ENCODE results near the gene DDX17.

The DDX17 gene

GRCh38 chr22:38491707-38492348 is 14.3 kb downstream of the DDX17 start:
- Histone ChIP-seq H3K36me3 (ENCODE audit: control insufficient read depth, insufficient read depth, low read length) (peaks cover 81% of the 10 kb centered on the region), H3K4me3 (ENCODE audit: insufficient read depth, low read depth, low read length) (no peak overlapping the region), H3K27me3 (ENCODE audit: control insufficient read depth, insufficient read depth, low read length, poor library complexity, severe bottlenecking) (no peaks in the 10 kb centered on the region), H3K4me1 (ENCODE audit: control insufficient read depth, insufficient read depth, low read length) (no peaks in the 10 kb centered on the region), H3K27ac (ENCODE audit: insufficient read depth, low read depth, low read length, poor library complexity, severe bottlenecking) (no peak overlapping the region), H3K9me3 (ENCODE audit: control insufficient read depth, low read length) (no peaks in the 10 kb centered on the region)
- 90 to 95% methylated on average over 4 of the region's 5 CpGs for WGBS, 2 experiments

DNA sequence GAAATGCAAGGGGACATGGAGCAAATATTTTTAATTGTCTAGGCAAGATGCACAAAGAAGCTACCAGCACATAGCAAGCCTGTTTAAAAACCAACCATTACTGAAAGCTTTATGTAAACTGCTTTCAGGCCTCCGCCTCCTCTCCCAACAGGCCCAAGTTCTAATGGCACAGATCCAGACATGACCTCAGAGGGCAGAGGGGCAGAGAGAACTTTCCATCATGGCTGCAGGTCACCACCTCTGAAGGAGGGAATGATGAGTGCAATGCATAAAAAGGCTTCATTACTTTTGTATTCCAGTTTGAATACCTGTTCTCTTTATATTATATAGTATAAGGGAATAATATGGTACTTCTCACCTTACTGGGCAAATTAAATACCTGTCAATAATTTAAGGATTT is 15.2 kb downstream of the DDX17 start:
- Histone ChIP-seq H3K4me1 (ENCODE audit: control insufficient read depth, insufficient read depth, low read length) (no peaks in the 10 kb centered on the region), H3K9me3 (ENCODE audit: control insufficient read depth, low read length) (no peaks in the 10 kb centered on the region), H3K27ac (ENCODE audit: insufficient read depth, low read depth, low read length, poor library complexity, severe bottlenecking) (no peak overlapping the region), H3K4me3 (ENCODE audit: insufficient read depth, low read depth, low read length) (no peak overlapping the region), H3K36me3 (ENCODE audit: control insufficient read depth, insufficient read depth, low read length) (peaks cover 81% of the 10 kb centered on the region), H3K27me3 (ENCODE audit: control insufficient read depth, insufficient read depth, low read length, poor library complexity, severe bottlenecking) (no peaks in the 10 kb centered on the region)
- WGBS, 2 experiments: 94 to 97% methylated on average over 1 of the region's 1 CpG

- H3K36me3 ChIP-seq (ENCODE audit: control insufficient read depth, insufficient read depth, low read length): peaks cover 80% of the 10 kb centered on the region
These were observed 15.6 kb downstream of the DDX17 start for GRCh38 chr22:38490475-38490874.

DNA sequence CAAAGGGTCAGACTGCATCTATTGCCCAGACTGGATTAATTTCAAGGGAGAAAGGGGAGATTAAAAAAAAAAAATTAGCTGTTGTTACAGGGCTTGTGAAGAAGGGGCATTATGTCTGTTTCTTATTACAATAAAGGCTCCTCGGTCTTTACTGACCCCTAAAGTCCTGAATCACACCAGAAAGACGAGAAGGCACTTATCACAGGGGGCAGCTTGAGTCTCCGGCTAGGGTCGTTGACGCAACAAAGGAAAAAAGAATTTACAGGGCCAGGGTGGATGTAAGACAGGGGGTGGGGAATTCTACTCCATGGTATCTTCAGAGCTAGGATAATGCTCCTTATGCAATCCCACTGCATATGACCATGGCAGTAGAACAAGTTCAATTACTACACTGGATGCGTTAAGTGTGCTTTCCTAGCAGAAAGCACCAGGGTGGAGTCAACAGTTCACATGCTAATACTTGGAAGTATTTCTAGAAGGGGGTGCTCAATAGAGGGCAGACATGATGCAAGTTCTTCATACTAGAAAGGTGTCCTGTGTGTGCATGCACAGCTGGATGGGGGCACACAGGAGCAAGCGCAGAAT is 16.5 kb downstream of the DDX17 start:
- H3K4me1 ChIP-seq (ENCODE audit: control insufficient read depth, insufficient read depth, low read length): no peaks in the 10 kb centered on the region
- peaks cover 74% of the 10 kb centered on the region for H3K36me3 ChIP-seq (ENCODE audit: control insufficient read depth, insufficient read depth, low read length)
- no peak overlapping the region for H3K4me3 ChIP-seq (ENCODE audit: insufficient read depth, low read depth, low read length)
- no peaks in the 10 kb centered on the region for H3K9me3 ChIP-seq (ENCODE audit: control insufficient read depth, low read length)
- H3K27ac ChIP-seq (ENCODE audit: insufficient read depth, low read depth, low read length, poor library complexity, severe bottlenecking): peak overlapping the region; percentile 21
- 85 to 92% methylated on average over 7 of the region's 7 CpGs for whole genome bisulfite sequencing, 2 experiments
- no peaks in the 10 kb centered on the region for H3K27me3 ChIP-seq (ENCODE audit: control insufficient read depth, insufficient read depth, low read length, poor library complexity, severe bottlenecking)

More at GRCh38 chr22:38490475-38490874, 15.6 kb downstream of the DDX17 start:
- no peaks in the 10 kb centered on the region for H3K4me1 ChIP-seq (ENCODE audit: control insufficient read depth, insufficient read depth, low read length)
- WGBS, 2 experiments: 88 to 93% methylated on average over 2 of the region's 2 CpGs
- H3K27ac ChIP-seq (ENCODE audit: insufficient read depth, low read depth, low read length, poor library complexity, severe bottlenecking): no peak overlapping the region
- H3K4me3 ChIP-seq (ENCODE audit: insufficient read depth, low read depth, low read length): no peak overlapping the region
- H3K9me3 ChIP-seq (ENCODE audit: control insufficient read depth, low read length): no peaks in the 10 kb centered on the region
- H3K27me3 ChIP-seq (ENCODE audit: control insufficient read depth, insufficient read depth, low read length, poor library complexity, severe bottlenecking): no peaks in the 10 kb centered on the region

- Histone ChIP-seq H3K4me1 (ENCODE audit: control insufficient read depth, insufficient read depth, low read length) (no peaks in the 10 kb centered on the region), H3K27ac (ENCODE audit: insufficient read depth, low read depth, low read length, poor library complexity, severe bottlenecking) (no peak overlapping the region), H3K27me3 (ENCODE audit: control insufficient read depth, insufficient read depth, low read length, poor library complexity, severe bottlenecking) (no peaks in the 10 kb centered on the region), H3K9me3 (ENCODE audit: control insufficient read depth, low read length) (no peaks in the 10 kb centered on the region), H3K4me3 (ENCODE audit: insufficient read depth, low read depth, low read length) (no peak overlapping the region), H3K36me3 (ENCODE audit: control insufficient read depth, insufficient read depth, low read length) (peaks cover 74% of the 10 kb centered on the region)
- 95% methylated on average over 16 to 17 of the region's 17 CpGs for WGBS, 2 experiments
These were observed 17.0 kb downstream of the DDX17 start for GRCh38 chr22:38489142-38489541.

- Histone ChIP-seq H3K27ac (ENCODE audit: insufficient read depth, low read depth, low read length, poor library complexity, severe bottlenecking) (no peak overlapping the region), H3K27me3 (ENCODE audit: control insufficient read depth, insufficient read depth, low read length, poor library complexity, severe bottlenecking) (no peaks in the 10 kb centered on the region), H3K4me3 (ENCODE audit: insufficient read depth, low read depth, low read length) (no peak overlapping the region), H3K36me3 (ENCODE audit: control insufficient read depth, insufficient read depth, low read length) (peaks cover 76% of the 10 kb centered on the region), H3K4me1 (ENCODE audit: control insufficient read depth, insufficient read depth, low read length) (no peaks in the 10 kb centered on the region), H3K9me3 (ENCODE audit: control insufficient read depth, low read length) (no peaks in the 10 kb centered on the region)
- 96 to 97% methylated on average over 6 of the region's 6 CpGs for WGBS, 2 experiments
These were observed 18.2 kb downstream of the DDX17 start for GRCh38 chr22:38487946-38488345.

DNA sequence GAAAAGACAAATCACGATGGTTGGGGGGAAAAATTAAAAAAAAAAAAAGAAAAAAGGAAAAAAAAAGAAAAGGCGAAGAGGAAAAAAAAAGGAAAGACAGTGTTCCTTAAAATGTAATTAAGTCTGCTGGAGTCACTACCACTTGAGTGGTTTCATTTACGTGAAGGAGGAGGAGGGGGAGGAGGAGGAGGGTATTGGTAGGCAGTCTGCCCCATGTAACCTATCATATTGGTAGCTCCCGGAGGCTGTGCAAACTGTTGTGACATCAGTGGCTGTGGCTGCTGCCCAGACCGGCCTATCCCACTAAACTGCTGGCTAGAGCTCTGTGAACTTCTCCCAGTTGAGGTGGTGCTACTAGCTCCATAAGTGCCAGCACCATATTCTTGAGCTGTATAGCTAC is 20.3 kb downstream of the DDX17 start:
- peaks cover 80% of the 10 kb centered on the region for H3K36me3 ChIP-seq (ENCODE audit: control insufficient read depth, insufficient read depth, low read length)
- WGBS, 2 experiments: 93 to 96% methylated on average over 5 of the region's 5 CpGs
- H3K9me3 ChIP-seq (ENCODE audit: control insufficient read depth, low read length): no peaks in the 10 kb centered on the region
- no peak overlapping the region for H3K27ac ChIP-seq (ENCODE audit: insufficient read depth, low read depth, low read length, poor library complexity, severe bottlenecking)
- no peaks in the 10 kb centered on the region for H3K27me3 ChIP-seq (ENCODE audit: control insufficient read depth, insufficient read depth, low read length, poor library complexity, severe bottlenecking)
- no peaks in the 10 kb centered on the region for H3K4me1 ChIP-seq (ENCODE audit: control insufficient read depth, insufficient read depth, low read length)
- H3K4me3 ChIP-seq (ENCODE audit: insufficient read depth, low read depth, low read length): no peak overlapping the region

GRCh38 chr22:38484244-38484643 is 21.9 kb downstream of the DDX17 start:
- no peak overlapping the region for H3K4me3 ChIP-seq (ENCODE audit: insufficient read depth, low read depth, low read length)
- H3K9me3 ChIP-seq (ENCODE audit: control insufficient read depth, low read length): no peaks in the 10 kb centered on the region
- H3K27ac ChIP-seq (ENCODE audit: insufficient read depth, low read depth, low read length, poor library complexity, severe bottlenecking): no peak overlapping the region
- 100% methylated on average over 1 of the region's 1 CpG for WGBS, 2 experiments
- H3K36me3 ChIP-seq (ENCODE audit: control insufficient read depth, insufficient read depth, low read length): peaks cover 64% of the 10 kb centered on the region
- no peaks in the 10 kb centered on the region for H3K27me3 ChIP-seq (ENCODE audit: control insufficient read depth, insufficient read depth, low read length, poor library complexity, severe bottlenecking)
- no peaks in the 10 kb centered on the region for H3K4me1 ChIP-seq (ENCODE audit: control insufficient read depth, insufficient read depth, low read length)

DNA sequence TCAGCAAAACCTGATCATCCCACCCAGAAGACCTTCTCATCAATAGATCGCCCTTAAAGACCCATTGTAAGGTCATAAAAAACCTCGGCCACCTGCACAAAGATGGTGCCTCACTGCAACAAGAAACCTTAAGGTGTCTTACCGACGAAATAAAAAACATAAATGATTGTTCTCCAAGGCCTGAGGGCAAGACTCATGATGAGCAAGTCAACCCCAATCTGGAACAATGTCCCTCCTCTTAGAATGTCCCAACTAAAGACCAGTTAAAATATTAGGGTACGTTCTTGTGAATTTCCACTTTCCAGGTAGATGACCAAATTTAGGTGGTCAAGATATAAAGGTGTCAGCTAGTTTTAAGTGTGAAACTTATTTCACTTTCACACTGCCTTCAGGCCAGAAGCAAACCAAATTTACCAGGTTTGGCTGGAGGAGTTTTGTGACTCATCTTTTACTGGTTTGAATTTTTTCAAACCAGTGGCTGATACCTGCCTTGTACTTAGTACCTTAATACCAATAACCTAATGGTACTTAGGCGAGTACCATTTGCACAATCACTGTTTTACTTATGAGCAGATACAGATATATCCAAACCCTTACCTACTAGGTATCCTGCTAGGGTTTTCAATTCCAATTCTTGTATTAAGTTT is 23.3 kb downstream of the DDX17 start:
- Histone ChIP-seq H3K27ac (ENCODE audit: insufficient read depth, low read depth, low read length, poor library complexity, severe bottlenecking) (no peak overlapping the region), H3K9me3 (ENCODE audit: control insufficient read depth, low read length) (no peaks in the 10 kb centered on the region), H3K27me3 (ENCODE audit: control insufficient read depth, insufficient read depth, low read length, poor library complexity, severe bottlenecking) (no peaks in the 10 kb centered on the region), H3K4me3 (ENCODE audit: insufficient read depth, low read depth, low read length) (no peak overlapping the region), H3K4me1 (ENCODE audit: control insufficient read depth, insufficient read depth, low read length) (no peaks in the 10 kb centered on the region), H3K36me3 (ENCODE audit: control insufficient read depth, insufficient read depth, low read length) (peaks cover 50% of the 10 kb centered on the region)
- WGBS, 2 experiments: 95% methylated on average over 6 of the region's 6 CpGs

DNA sequence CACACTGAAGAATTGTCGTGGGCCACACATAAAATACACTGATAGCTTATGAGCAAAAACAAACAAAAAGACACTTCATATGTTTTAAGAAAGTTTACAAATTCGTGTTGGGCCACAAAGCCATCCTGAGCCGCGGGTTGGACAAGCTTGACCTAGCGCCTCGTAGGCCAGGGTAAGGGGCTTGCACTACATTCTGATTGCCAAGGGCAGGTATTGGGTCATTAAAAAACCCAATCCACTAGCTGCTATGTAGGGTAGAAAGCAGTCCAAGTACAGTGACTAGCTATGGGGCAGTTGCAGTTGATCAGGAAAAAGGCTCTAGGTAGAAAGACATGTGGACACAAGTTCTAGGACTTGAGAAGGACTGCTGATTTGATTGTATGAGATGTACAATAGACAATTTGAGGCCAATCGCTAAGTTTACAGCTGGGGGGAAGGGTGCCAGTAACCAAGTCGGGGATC is 24.2 kb downstream of the DDX17 start:
- Histone ChIP-seq H3K27me3 (ENCODE audit: control insufficient read depth, insufficient read depth, low read length, poor library complexity, severe bottlenecking) (no peaks in the 10 kb centered on the region), H3K27ac (ENCODE audit: insufficient read depth, low read depth, low read length, poor library complexity, severe bottlenecking) (no peak overlapping the region), H3K4me1 (ENCODE audit: control insufficient read depth, insufficient read depth, low read length) (no peaks in the 10 kb centered on the region), H3K4me3 (ENCODE audit: insufficient read depth, low read depth, low read length) (no peak overlapping the region), H3K36me3 (ENCODE audit: control insufficient read depth, insufficient read depth, low read length) (peaks cover 45% of the 10 kb centered on the region), H3K9me3 (ENCODE audit: control insufficient read depth, low read length) (no peaks in the 10 kb centered on the region)
- WGBS, 2 experiments: 95 to 97% methylated on average over 8 of the region's 8 CpGs
